ENCODE results near the gene SLC36A1. TPM values are rescaled to one million over a fixed set of nuclear protein-coding genes. Genes with fewer than 3 reads are reported as not detected.

The SLC36A1 gene
- polyA plus RNA-seq, 2 donors = 2.2 to 2.4 TPM

- WGBS, 2 donors = 63 to 69% methylated on average over 7 of the region's 7 CpGs
- peaks cover 1 to 38% of the 10 kb centered on the region in 2 donors for H3K36me3 ChIP-seq (ENCODE audit: control insufficient read depth in 2 of 2, insufficient read depth in 2 of 2, low read length in 1 of 2)
- no peaks in the 10 kb centered on the region for H3K27me3 ChIP-seq (ENCODE audit: control insufficient read depth in 1 of 2, insufficient read depth in 2 of 2, low read length in 2 of 2)
Observed at GRCh38 chr5:151520294-151520693, 72.9 kb downstream of the SLC36A1 start.

GRCh38 chr5:151522226-151522625 lies 74.8 kb downstream of the SLC36A1 start:
- 77 to 78% methylated on average over 5 of the region's 5 CpGs for WGBS, 2 donors
- Histone ChIP-seq H3K27me3 (ENCODE audit: control insufficient read depth in 1 of 2, insufficient read depth in 2 of 2, low read length in 2 of 2) (no peaks in the 10 kb centered on the region), H3K4me3 (ENCODE audit: low read depth in 1 of 2, low read length in 2 of 2) (no peak overlapping the region), H3K27ac (ENCODE audit: low read depth in 2 of 2, low read length in 1 of 2) (no peak overlapping the region), H3K36me3 (ENCODE audit: control insufficient read depth in 2 of 2, insufficient read depth in 2 of 2, low read length in 1 of 2) (peaks cover 7 to 41% of the 10 kb centered on the region in 2 donors), H3K9me3 (ENCODE audit: control insufficient read depth in 2 of 2, insufficient read depth in 1 of 2, low read depth in 1 of 2, low read length in 1 of 2) (no peaks in the 10 kb centered on the region), H3K4me1 (ENCODE audit: control insufficient read depth in 2 of 2, insufficient read depth in 2 of 2, low read length in 1 of 2) (no peaks in the 10 kb centered on the region)

More at GRCh38 chr5:151520294-151520693, 72.9 kb downstream of the SLC36A1 start:
- Histone ChIP-seq H3K27ac (ENCODE audit: low read depth in 2 of 2, low read length in 1 of 2) (no peak overlapping the region), H3K4me3 (ENCODE audit: low read depth in 1 of 2, low read length in 2 of 2) (no peak overlapping the region), H3K4me1 (ENCODE audit: control insufficient read depth in 2 of 2, insufficient read depth in 2 of 2, low read length in 1 of 2) (no peaks in the 10 kb centered on the region), H3K9me3 (ENCODE audit: control insufficient read depth in 2 of 2, insufficient read depth in 1 of 2, low read depth in 1 of 2, low read length in 1 of 2) (no peaks in the 10 kb centered on the region)

GRCh38 chr5:151523335-151523734 lies 75.9 kb downstream of the SLC36A1 start:
- peaks cover 7 to 38% of the 10 kb centered on the region in 2 donors for H3K36me3 ChIP-seq (ENCODE audit: control insufficient read depth in 2 of 2, insufficient read depth in 2 of 2, low read length in 1 of 2)
- H3K9me3 ChIP-seq (ENCODE audit: control insufficient read depth in 2 of 2, insufficient read depth in 1 of 2, low read depth in 1 of 2, low read length in 1 of 2) = no peaks in the 10 kb centered on the region
- 52 to 61% methylated on average over 2 of the region's 2 CpGs for WGBS, 2 donors
- H3K27ac ChIP-seq (ENCODE audit: low read depth in 2 of 2, low read length in 1 of 2) = no peak overlapping the region
- no peaks in the 10 kb centered on the region for H3K27me3 ChIP-seq (ENCODE audit: control insufficient read depth in 1 of 2, insufficient read depth in 2 of 2, low read length in 2 of 2)
- H3K4me1 ChIP-seq (ENCODE audit: control insufficient read depth in 2 of 2, insufficient read depth in 2 of 2, low read length in 1 of 2) = no peaks in the 10 kb centered on the region
- no peak overlapping the region for H3K4me3 ChIP-seq (ENCODE audit: low read depth in 1 of 2, low read length in 2 of 2)

- Histone ChIP-seq H3K9me3 (ENCODE audit: control insufficient read depth in 2 of 2, insufficient read depth in 1 of 2, low read depth in 1 of 2, low read length in 1 of 2) (no peaks in the 10 kb centered on the region), H3K27ac (ENCODE audit: low read depth in 2 of 2, low read length in 1 of 2) (no peak overlapping the region), H3K4me3 (ENCODE audit: low read depth in 1 of 2, low read length in 2 of 2) (no peak overlapping the region), H3K4me1 (ENCODE audit: control insufficient read depth in 2 of 2, insufficient read depth in 2 of 2, low read length in 1 of 2) (no peaks in the 10 kb centered on the region), H3K27me3 (ENCODE audit: control insufficient read depth in 1 of 2, insufficient read depth in 2 of 2, low read length in 2 of 2) (no peaks in the 10 kb centered on the region), H3K36me3 (ENCODE audit: control insufficient read depth in 2 of 2, insufficient read depth in 2 of 2, low read length in 1 of 2) (peaks cover 15 to 38% of the 10 kb centered on the region in 2 donors)
- 55 to 62% methylated on average over 2 of the region's 2 CpGs for WGBS, 2 donors
Observed at GRCh38 chr5:151528153-151528552, 80.8 kb downstream of the SLC36A1 start.

- H3K9me3 ChIP-seq (ENCODE audit: control insufficient read depth in 2 of 2, insufficient read depth in 1 of 2, low read depth in 1 of 2, low read length in 1 of 2) = no peaks in the 10 kb centered on the region
- H3K4me1 ChIP-seq (ENCODE audit: control insufficient read depth in 2 of 2, insufficient read depth in 2 of 2, low read length in 1 of 2) = no peaks in the 10 kb centered on the region
- no peak overlapping the region for H3K4me3 ChIP-seq (ENCODE audit: low read depth in 1 of 2, low read length in 2 of 2)
- H3K36me3 ChIP-seq (ENCODE audit: control insufficient read depth in 2 of 2, insufficient read depth in 2 of 2, low read length in 1 of 2) = peaks cover 15 to 37% of the 10 kb centered on the region in 2 donors
- no peaks in the 10 kb centered on the region for H3K27me3 ChIP-seq (ENCODE audit: control insufficient read depth in 1 of 2, insufficient read depth in 2 of 2, low read length in 2 of 2)
- 80 to 87% methylated on average over 7 of the region's 7 CpGs for WGBS, 2 donors
- no peak overlapping the region for H3K27ac ChIP-seq (ENCODE audit: low read depth in 2 of 2, low read length in 1 of 2)
Observed at GRCh38 chr5:151528996-151529395, 81.6 kb downstream of the SLC36A1 start.

GRCh38 chr5:151531581-151531980 lies 84.2 kb downstream of the SLC36A1 start:
- WGBS, 2 donors = 91 to 92% methylated on average over 30 of the region's 30 CpGs
- Histone ChIP-seq H3K4me1 (ENCODE audit: control insufficient read depth in 2 of 2, insufficient read depth in 2 of 2, low read length in 1 of 2) (no peaks in the 10 kb centered on the region), H3K9me3 (ENCODE audit: control insufficient read depth in 2 of 2, insufficient read depth in 1 of 2, low read depth in 1 of 2, low read length in 1 of 2) (no peaks in the 10 kb centered on the region), H3K4me3 (ENCODE audit: low read depth in 1 of 2, low read length in 2 of 2) (no peak overlapping the region), H3K27ac (ENCODE audit: low read depth in 2 of 2, low read length in 1 of 2) (no peak overlapping the region), H3K36me3 (ENCODE audit: control insufficient read depth in 2 of 2, insufficient read depth in 2 of 2, low read length in 1 of 2) (peaks cover 10 to 33% of the 10 kb centered on the region in 2 donors), H3K27me3 (ENCODE audit: control insufficient read depth in 1 of 2, insufficient read depth in 2 of 2, low read length in 2 of 2) (no peaks in the 10 kb centered on the region)

GRCh38 chr5:151532416-151532815 lies 85.0 kb downstream of the SLC36A1 start:
- Histone ChIP-seq H3K36me3 (ENCODE audit: control insufficient read depth in 2 of 2, insufficient read depth in 2 of 2, low read length in 1 of 2) (peaks cover 10 to 33% of the 10 kb centered on the region in 2 donors), H3K9me3 (ENCODE audit: control insufficient read depth in 2 of 2, insufficient read depth in 1 of 2, low read depth in 1 of 2, low read length in 1 of 2) (no peaks in the 10 kb centered on the region), H3K27me3 (ENCODE audit: control insufficient read depth in 1 of 2, insufficient read depth in 2 of 2, low read length in 2 of 2) (no peaks in the 10 kb centered on the region), H3K4me1 (ENCODE audit: control insufficient read depth in 2 of 2, insufficient read depth in 2 of 2, low read length in 1 of 2) (no peaks in the 10 kb centered on the region), H3K27ac (ENCODE audit: low read depth in 2 of 2, low read length in 1 of 2) (no peak overlapping the region), H3K4me3 (ENCODE audit: low read depth in 1 of 2, low read length in 2 of 2) (no peak overlapping the region)
- WGBS, 2 donors = 86 to 89% methylated on average over 4 of the region's 4 CpGs

- no peak overlapping the region for H3K4me3 ChIP-seq (ENCODE audit: low read depth in 1 of 2, low read length in 2 of 2)
- H3K9me3 ChIP-seq (ENCODE audit: control insufficient read depth in 2 of 2, insufficient read depth in 1 of 2, low read depth in 1 of 2, low read length in 1 of 2) = no peaks in the 10 kb centered on the region
- 65 to 69% methylated on average over 11 of the region's 11 CpGs for WGBS, 2 donors
- H3K27me3 ChIP-seq (ENCODE audit: control insufficient read depth in 1 of 2, insufficient read depth in 2 of 2, low read length in 2 of 2) = no peaks in the 10 kb centered on the region
- H3K4me1 ChIP-seq (ENCODE audit: control insufficient read depth in 2 of 2, insufficient read depth in 2 of 2, low read length in 1 of 2) = no peaks in the 10 kb centered on the region
- H3K27ac ChIP-seq (ENCODE audit: low read depth in 2 of 2, low read length in 1 of 2) = no peak overlapping the region
- peaks cover 6 to 28% of the 10 kb centered on the region in 2 donors for H3K36me3 ChIP-seq (ENCODE audit: control insufficient read depth in 2 of 2, insufficient read depth in 2 of 2, low read length in 1 of 2)
Observed at GRCh38 chr5:151534350-151534749, 86.9 kb downstream of the SLC36A1 start.

- Histone ChIP-seq H3K27me3 (ENCODE audit: control insufficient read depth in 1 of 2, insufficient read depth in 2 of 2, low read length in 2 of 2) (no peaks in the 10 kb centered on the region), H3K9me3 (ENCODE audit: control insufficient read depth in 2 of 2, insufficient read depth in 1 of 2, low read depth in 1 of 2, low read length in 1 of 2) (no peaks in the 10 kb centered on the region), H3K4me3 (ENCODE audit: low read depth in 1 of 2, low read length in 2 of 2) (no peak overlapping the region), H3K36me3 (ENCODE audit: control insufficient read depth in 2 of 2, insufficient read depth in 2 of 2, low read length in 1 of 2) (peaks cover 3 to 26% of the 10 kb centered on the region in 2 donors), H3K27ac (ENCODE audit: low read depth in 2 of 2, low read length in 1 of 2) (no peak overlapping the region), H3K4me1 (ENCODE audit: control insufficient read depth in 2 of 2, insufficient read depth in 2 of 2, low read length in 1 of 2) (no peaks in the 10 kb centered on the region)
- 65 to 85% methylated on average over 4 of the region's 4 CpGs for WGBS, 2 donors
Observed at GRCh38 chr5:151537044-151537443, 89.6 kb downstream of the SLC36A1 start.

- Histone ChIP-seq H3K27me3 (ENCODE audit: control insufficient read depth in 1 of 2, insufficient read depth in 2 of 2, low read length in 2 of 2) (no peaks in the 10 kb centered on the region), H3K36me3 (ENCODE audit: control insufficient read depth in 2 of 2, insufficient read depth in 2 of 2, low read length in 1 of 2) (peaks cover 3 to 31% of the 10 kb centered on the region in 2 donors), H3K4me1 (ENCODE audit: control insufficient read depth in 2 of 2, insufficient read depth in 2 of 2, low read length in 1 of 2) (no peaks in the 10 kb centered on the region), H3K27ac (ENCODE audit: low read depth in 2 of 2, low read length in 1 of 2) (no peak overlapping the region), H3K4me3 (ENCODE audit: low read depth in 1 of 2, low read length in 2 of 2) (no peak overlapping the region), H3K9me3 (ENCODE audit: control insufficient read depth in 2 of 2, insufficient read depth in 1 of 2, low read depth in 1 of 2, low read length in 1 of 2) (no peaks in the 10 kb centered on the region)
- WGBS, 2 donors = 82 to 91% methylated on average over 2 of the region's 2 CpGs
Observed at GRCh38 chr5:151541571-151541970, 94.2 kb downstream of the SLC36A1 start.

All from esophagus (tissue), 2 donors.